HG03196 (cell line): ENCODE measurements around the gene TADA3.

Source experiments
- ATAC-seq: cut with Tn5 transposase; IDR thresholded peaks from one replicate; pipeline ENCODE4 v1.9.1; 2021; ENCODE audit not compliant: unreplicated experiment

Gene TADA3

GRCh38 chr3:9730657-9731205 lies 61.5 kb downstream of the TADA3 start:
- peak; percentile 33 for ATAC-seq
